Epithelial cell of prostate (primary cell): ENCODE results near the gene GCC2.
"Not testable (repeated sequence)": the region's sequence is repeated elsewhere in the genome, so short reads cannot be mapped to it uniquely, and the experiment has no call there.

ENCODE experiments used
- DNase-seq: peaks from one replicate; pipeline ENCODE4 v3.0.0-alpha.2; 2011; ENCODE audit warnings: low read depth, low spot score
- H3K27ac ChIP-seq: fragments of 450-650 bp; 2 replicates; pipeline ENCODE4 v1.5.1; 2017; ENCODE audit warnings: mild to moderate bottlenecking

The GCC2 gene

GRCh38 chr2:108441712-108442111, 7.3 kb upstream of the GCC2 start:
- no peak for DNase-seq
- H3K27ac ChIP-seq = no peak overlapping the region

GRCh38 chr2:108444941-108445840, 3.8 kb upstream of the GCC2 start:
- H3K27ac ChIP-seq = peak overlapping the region; percentile 45
- DNase-seq = no peak

GRCh38 chr2:108446703-108447102, 2.3 kb upstream of the GCC2 start:
- no peak for DNase-seq
- H3K27ac ChIP-seq = no peak overlapping the region

- peak overlapping the region; percentile 72 for H3K27ac ChIP-seq
- no peak for DNase-seq
Measured at GRCh38 chr2:108447947-108448677, 894 bp upstream of the GCC2 start.

GRCh38 chr2:108449410-108450130, 564 bp downstream of the GCC2 start:
- peak overlapping the region; percentile 72 for H3K27ac ChIP-seq
- no peak for DNase-seq

GRCh38 chr2:108450863-108451262, 1.9 kb downstream of the GCC2 start:
- no peak for DNase-seq
- H3K27ac ChIP-seq = no peak overlapping the region

GRCh38 chr2:108451976-108452375, 3.0 kb downstream of the GCC2 start:
- no peak for DNase-seq
- no peak overlapping the region for H3K27ac ChIP-seq

- DNase-seq, H3K27ac ChIP-seq: not testable (repeated sequence)
Measured at GRCh38 chr2:108453530-108453929, 4.5 kb downstream of the GCC2 start.

- DNase-seq = no peak
- H3K27ac ChIP-seq = no peak overlapping the region
Measured at GRCh38 chr2:108454440-108454839, 5.4 kb downstream of the GCC2 start.

GRCh38 chr2:108455571-108455970, 6.6 kb downstream of the GCC2 start:
- no peak for DNase-seq
- H3K27ac ChIP-seq = no peak overlapping the region

- DNase-seq = no peak
- no peak overlapping the region for H3K27ac ChIP-seq
Measured at GRCh38 chr2:108458082-108458481, 9.1 kb downstream of the GCC2 start.

- H3K27ac ChIP-seq = no peak overlapping the region
- DNase-seq = no peak
Measured at GRCh38 chr2:108459441-108459840, 10.4 kb downstream of the GCC2 start.

GRCh38 chr2:108460345-108461037, 11.5 kb downstream of the GCC2 start:
- no peak for DNase-seq
- H3K27ac ChIP-seq = no peak overlapping the region

- no peak overlapping the region for H3K27ac ChIP-seq
- DNase-seq = no peak
Measured at GRCh38 chr2:108477099-108477498, 28.1 kb downstream of the GCC2 start.

- H3K27ac ChIP-seq = no peak overlapping the region
- DNase-seq = no peak
Measured at GRCh38 chr2:108485253-108485652, 36.2 kb downstream of the GCC2 start.

GRCh38 chr2:108490506-108491122, 41.6 kb downstream of the GCC2 start:
- no peak overlapping the region for H3K27ac ChIP-seq
- DNase-seq = no peak

GRCh38 chr2:108491848-108492247, 42.8 kb downstream of the GCC2 start:
- no peak for DNase-seq
- peak overlapping the region; percentile 30 for H3K27ac ChIP-seq

GRCh38 chr2:108492364-108492763, 43.4 kb downstream of the GCC2 start:
- peak overlapping the region; percentile 30 for H3K27ac ChIP-seq
- DNase-seq = peak; percentile 64

- not testable (repeated sequence) for H3K27ac ChIP-seq, DNase-seq
Measured at GRCh38 chr2:108496167-108496566, 47.2 kb downstream of the GCC2 start.

GRCh38 chr2:108507620-108508019, 58.6 kb downstream of the GCC2 start:
- not testable (repeated sequence) for H3K27ac ChIP-seq, DNase-seq
